MM.1S (cell line): Measurements from ENCODE around the gene ATP10B.

ENCODE experiments used
- DNase-seq: peaks from one replicate; pipeline ENCODE4 v3.0.0-alpha.2; 2015
- H2AFZ ChIP-seq: fragments of 300-600 bp; sonication (generic); 2 replicates; pipeline ENCODE4 v1.6.0; 2016; ENCODE audit warnings: antibody characterized with exemption, low read length
- H3F3A ChIP-seq: fragments of 300-600 bp; sonication (generic); 2 replicates; pipeline ENCODE4 v1.6.1; 2016; ENCODE audit warnings: mild to moderate bottlenecking, antibody characterized with exemption, low read length, moderate library complexity, mixed read lengths; ENCODE audit not compliant: insufficient read depth
- H3K27ac ChIP-seq: fragments of 300-600 bp; sonication (generic); 2 replicates; pipeline ENCODE4 v1.5.1; 2016; ENCODE audit warnings: mild to moderate bottlenecking, low read length
- H3K27me3 ChIP-seq: fragments of 300-600 bp; sonication (generic); replicated peaks from 2 replicates; pipeline ENCODE4 v1.6.0; 2016; ENCODE audit warnings: low read length; ENCODE audit not compliant: insufficient read depth
- H3K36me3 ChIP-seq: fragments of 300-600 bp; sonication (generic); replicated peaks from 2 replicates; pipeline ENCODE4 v1.6.1; 2016; ENCODE audit warnings: mild to moderate bottlenecking, low read length, mixed read lengths; ENCODE audit not compliant: insufficient read depth
- H3K4me1 ChIP-seq: fragments of 300-600 bp; sonication (generic); 2 replicates; pipeline ENCODE4 v1.6.1; 2016; ENCODE audit warnings: low read length, mixed read lengths
- H3K4me2 ChIP-seq: fragments of 300-600 bp; sonication (generic); 2 replicates; pipeline ENCODE4 v1.6.0; 2016; ENCODE audit warnings: low read depth, low read length
- H3K4me3 ChIP-seq: fragments of 300-600 bp; sonication (generic); 2 replicates; pipeline ENCODE4 v1.5.1; 2016; ENCODE audit warnings: low read length, mixed read lengths
- H3K79me2 ChIP-seq: fragments of 300-600 bp; sonication (generic); 2 replicates; pipeline ENCODE4 v1.6.1; 2016; ENCODE audit warnings: mixed run types, low read length, mixed read lengths
- H3K9ac ChIP-seq: fragments of 300-600 bp; sonication (generic); 2 replicates; pipeline ENCODE4 v1.6.1; 2016; ENCODE audit warnings: low read length, mixed read lengths
- H3K9me2 ChIP-seq: fragments of 300-600 bp; sonication (generic); replicated peaks from 2 replicates; pipeline ENCODE4 v1.6.1; 2016; ENCODE audit warnings: mild to moderate bottlenecking, low read length, mixed read lengths; ENCODE audit not compliant: insufficient read depth
- H3K9me3 ChIP-seq: fragments of 300-600 bp; sonication (generic); replicated peaks from 2 replicates; pipeline ENCODE4 v1.6.1; 2016; ENCODE audit warnings: mild to moderate bottlenecking, low read length, mixed read lengths; ENCODE audit not compliant: insufficient read depth
- H4K20me1 ChIP-seq: fragments of 300-600 bp; sonication (generic); 2 replicates; pipeline ENCODE4 v1.6.1; 2016; ENCODE audit warnings: mild to moderate bottlenecking, low read length, moderate library complexity, mixed read lengths; ENCODE audit not compliant: insufficient read depth
- EZH2 ChIP-seq: fragments of 300-600 bp; sonication (generic); optimal IDR thresholded peaks from 2 replicates; pipeline ENCODE3; 2017; ENCODE audit warnings: low read depth, mild to moderate bottlenecking, antibody characterized with exemption, low read length, mixed read lengths
- EZH2phosphoT487 ChIP-seq: fragments of 300-600 bp; sonication (generic); IDR thresholded peaks from 2 replicates; pipeline ENCODE4 v1.6.1; 2018; ENCODE audit warnings: antibody characterized with exemption, low read length
- TF ChIP-seq, protein P1 (sequence below): fragments of 300-600 bp; sonication (generic); IDR thresholded peaks from 2 replicates; pipeline ENCODE4 v1.5.1; 2016; ENCODE audit warnings: antibody characterized with exemption, low read length, mixed read lengths

The ATP10B gene

DNA sequence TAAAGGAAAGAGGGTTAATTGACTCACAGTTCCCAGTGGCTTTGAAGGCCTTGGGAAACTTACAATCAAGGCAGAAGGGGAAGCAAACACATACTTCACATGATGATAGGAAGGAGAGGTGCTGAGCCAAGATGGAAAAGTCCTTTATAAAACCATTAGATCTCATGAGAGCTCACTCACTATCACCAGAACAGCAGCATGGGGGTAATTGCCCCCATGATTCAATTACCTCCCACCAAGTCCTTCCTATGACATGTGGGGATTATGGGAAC lies 330.7 kb downstream of the ATP10B start:
- H2AFZ ChIP-seq = no peak overlapping the region
- TF ChIP-seq EZH2 (no peak), EZH2phosphoT487 (no peak)
- TF ChIP-seq, protein P1, sequence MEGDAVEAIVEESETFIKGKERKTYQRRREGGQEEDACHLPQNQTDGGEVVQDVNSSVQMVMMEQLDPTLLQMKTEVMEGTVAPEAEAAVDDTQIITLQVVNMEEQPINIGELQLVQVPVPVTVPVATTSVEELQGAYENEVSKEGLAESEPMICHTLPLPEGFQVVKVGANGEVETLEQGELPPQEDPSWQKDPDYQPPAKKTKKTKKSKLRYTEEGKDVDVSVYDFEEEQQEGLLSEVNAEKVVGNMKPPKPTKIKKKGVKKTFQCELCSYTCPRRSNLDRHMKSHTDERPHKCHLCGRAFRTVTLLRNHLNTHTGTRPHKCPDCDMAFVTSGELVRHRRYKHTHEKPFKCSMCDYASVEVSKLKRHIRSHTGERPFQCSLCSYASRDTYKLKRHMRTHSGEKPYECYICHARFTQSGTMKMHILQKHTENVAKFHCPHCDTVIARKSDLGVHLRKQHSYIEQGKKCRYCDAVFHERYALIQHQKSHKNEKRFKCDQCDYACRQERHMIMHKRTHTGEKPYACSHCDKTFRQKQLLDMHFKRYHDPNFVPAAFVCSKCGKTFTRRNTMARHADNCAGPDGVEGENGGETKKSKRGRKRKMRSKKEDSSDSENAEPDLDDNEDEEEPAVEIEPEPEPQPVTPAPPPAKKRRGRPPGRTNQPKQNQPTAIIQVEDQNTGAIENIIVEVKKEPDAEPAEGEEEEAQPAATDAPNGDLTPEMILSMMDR = no peak
- no peak overlapping the region for H3K27ac ChIP-seq
- no peaks in the 10 kb centered on the region for H3K79me2 ChIP-seq
- H3K9me2 ChIP-seq = no peaks in the 10 kb centered on the region
- no peaks in the 10 kb centered on the region for H3K27me3 ChIP-seq
- no peak for DNase-seq
- H3K4me2 ChIP-seq = no peak overlapping the region
- H3F3A ChIP-seq = peaks cover 8% of the 10 kb centered on the region
- H3K9me3 ChIP-seq = no peaks in the 10 kb centered on the region
- peaks cover 18% of the 10 kb centered on the region for H3K4me1 ChIP-seq
- no peaks in the 10 kb centered on the region for H3K36me3 ChIP-seq
- H4K20me1 ChIP-seq = no peaks in the 10 kb centered on the region
- no peak overlapping the region for H3K9ac ChIP-seq
- H3K4me3 ChIP-seq = no peak overlapping the region

DNA sequence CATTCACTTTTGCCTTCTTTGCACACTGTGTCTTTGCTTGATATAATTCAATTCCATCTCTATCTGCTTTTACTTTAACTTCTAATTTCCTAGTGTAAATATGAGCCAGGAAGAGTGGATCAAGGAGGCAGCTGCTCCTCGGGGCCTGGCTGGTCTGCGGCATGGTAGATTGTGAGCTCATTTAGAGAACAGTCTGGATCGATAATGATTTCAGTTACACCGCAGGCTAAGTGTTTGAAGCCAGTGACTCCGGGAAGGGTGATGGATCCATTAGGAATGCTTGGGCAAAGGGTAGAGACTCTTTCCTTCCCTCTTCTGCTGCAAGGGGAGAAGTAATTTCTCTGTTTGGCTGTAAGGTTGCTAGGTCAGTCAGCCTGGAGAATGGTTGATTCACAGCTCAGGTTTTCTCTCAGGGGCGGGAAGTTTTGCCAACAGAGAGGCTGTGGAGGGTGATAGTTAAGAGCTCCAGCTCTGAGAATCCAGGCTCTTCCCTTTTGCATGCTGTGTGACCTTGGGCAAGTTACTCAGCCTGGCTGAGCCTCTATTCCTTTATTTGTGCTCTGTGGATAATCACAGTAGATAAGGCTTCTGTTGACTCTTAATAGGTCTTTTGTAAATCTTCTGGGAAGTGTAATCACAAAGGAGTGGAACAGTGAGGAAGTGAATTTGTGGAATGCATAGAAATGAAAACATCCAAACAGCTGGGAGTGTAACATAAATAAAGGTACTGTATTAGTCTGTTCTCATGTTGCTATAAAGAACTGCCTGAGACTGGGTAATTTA lies 331.2 kb downstream of the ATP10B start:
- no peak for DNase-seq

DNA sequence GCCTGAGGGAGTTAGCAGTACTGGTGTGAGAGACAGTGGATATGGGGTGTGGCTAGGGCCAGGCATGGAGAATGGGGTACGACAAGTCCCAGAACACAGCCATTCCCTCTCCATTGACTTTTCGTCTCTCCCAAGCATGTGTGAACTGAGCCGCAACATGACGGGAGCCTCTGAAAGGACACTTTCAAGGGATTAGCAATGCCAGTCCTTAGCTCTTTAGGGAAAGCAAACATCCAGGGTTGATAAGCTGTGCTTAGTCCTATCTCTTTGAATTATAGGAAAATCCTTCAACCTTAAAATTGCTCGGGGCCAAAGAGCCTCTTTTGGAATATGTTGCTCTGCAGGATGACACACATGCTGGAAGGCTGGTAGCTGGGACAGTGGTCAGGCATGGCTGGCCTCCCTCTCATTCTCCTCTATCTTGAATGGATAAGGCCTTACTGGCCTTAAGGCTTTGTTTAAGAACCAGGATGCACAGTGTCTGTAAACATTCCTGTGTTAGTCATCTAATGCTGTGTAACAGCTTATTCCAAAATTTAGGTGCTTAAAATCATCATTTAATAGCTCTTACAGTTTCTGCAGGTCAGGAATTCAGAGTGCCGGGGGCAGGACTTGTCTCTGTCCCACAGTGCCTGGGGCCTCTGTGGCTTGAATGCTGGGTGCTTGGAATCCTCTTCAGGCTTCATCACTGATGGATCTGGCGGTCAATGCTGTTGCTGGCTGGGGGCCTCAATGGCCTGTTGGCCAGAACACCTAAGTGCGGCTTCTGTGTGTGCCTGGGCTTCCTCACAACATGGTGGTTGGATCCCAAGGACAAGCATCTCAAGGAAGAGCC lies 335.1 kb downstream of the ATP10B start:
- H3K4me3 ChIP-seq = no peak overlapping the region
- H3K9ac ChIP-seq = no peak overlapping the region
- no peaks in the 10 kb centered on the region for H3F3A ChIP-seq
- TF ChIP-seq EZH2 (no peak), EZH2phosphoT487 (no peak)
- TF ChIP-seq, protein P1 = no peak
- no peak for DNase-seq
- H3K79me2 ChIP-seq = no peaks in the 10 kb centered on the region
- no peaks in the 10 kb centered on the region for H3K36me3 ChIP-seq
- H3K27ac ChIP-seq = no peak overlapping the region
- H3K27me3 ChIP-seq = no peaks in the 10 kb centered on the region
- no peak overlapping the region for H3K4me2 ChIP-seq
- H3K9me3 ChIP-seq = no peaks in the 10 kb centered on the region
- H4K20me1 ChIP-seq = no peaks in the 10 kb centered on the region
- no peak overlapping the region for H2AFZ ChIP-seq
- no peaks in the 10 kb centered on the region for H3K9me2 ChIP-seq
- no peaks in the 10 kb centered on the region for H3K4me1 ChIP-seq

More for the DNA sequence above, 331.2 kb downstream of the ATP10B start:
- H3F3A ChIP-seq = peaks cover 3% of the 10 kb centered on the region
- H3K9me3 ChIP-seq = no peaks in the 10 kb centered on the region
- H3K79me2 ChIP-seq = no peaks in the 10 kb centered on the region
- TF ChIP-seq EZH2 (no peak), EZH2phosphoT487 (no peak)
- TF ChIP-seq, protein P1 = no peak
- H3K36me3 ChIP-seq = no peaks in the 10 kb centered on the region
- no peaks in the 10 kb centered on the region for H3K9me2 ChIP-seq
- H3K4me2 ChIP-seq = no peak overlapping the region
- no peak overlapping the region for H2AFZ ChIP-seq
- H3K4me3 ChIP-seq = no peak overlapping the region
- peaks cover 14% of the 10 kb centered on the region for H3K4me1 ChIP-seq
- H3K27me3 ChIP-seq = no peaks in the 10 kb centered on the region
- H3K9ac ChIP-seq = no peak overlapping the region
- no peak overlapping the region for H3K27ac ChIP-seq
- H4K20me1 ChIP-seq = no peaks in the 10 kb centered on the region
